GM19397 (cell line): ENCODE data around the gene XIST.
"Not testable (repeated sequence)": the region's sequence is repeated elsewhere in the genome, so short reads cannot be mapped to it uniquely, and the experiment has no call there.

ENCODE experiments used
- ATAC-seq: cut with Tn5 transposase; IDR thresholded peaks from one replicate; pipeline ENCODE4 v1.9.1; 2021; ENCODE audit warnings: mild to moderate bottlenecking, moderate library complexity; ENCODE audit not compliant: unreplicated experiment

Gene XIST

GRCh38 chrX:73852467-73852866, at the start of gene XIST:
TSS of gene XIST (minus strand) at chrX:73852714.
- ATAC-seq: no peak

- not testable (repeated sequence) for ATAC-seq
Measured at GRCh38 chrX:73898315-73898714, 45.8 kb upstream of the XIST start.

GRCh38 chrX:73892515-73893090, 40.1 kb upstream of the XIST start:
- not testable (repeated sequence) for ATAC-seq

- not testable (repeated sequence) for ATAC-seq
Measured at GRCh38 chrX:73882260-73882659, 29.7 kb upstream of the XIST start.

- no peak for ATAC-seq
Measured at GRCh38 chrX:73877687-73878086, 25.2 kb upstream of the XIST start.

- no peak for ATAC-seq
Measured at GRCh38 chrX:73876911-73877310, 24.4 kb upstream of the XIST start.

- ATAC-seq: no peak
Measured at GRCh38 chrX:73868916-73869315, 16.4 kb upstream of the XIST start.

GRCh38 chrX:73867144-73867543, 14.6 kb upstream of the XIST start:
- no peak for ATAC-seq

- no peak for ATAC-seq
Measured at GRCh38 chrX:73863852-73864251, 11.3 kb upstream of the XIST start.

- ATAC-seq: no peak
Measured at GRCh38 chrX:73863268-73863667, 10.8 kb upstream of the XIST start.

- no peak for ATAC-seq
Measured at GRCh38 chrX:73859622-73860021, 7.1 kb upstream of the XIST start.

GRCh38 chrX:73855546-73855945, 3.0 kb upstream of the XIST start:
- no peak for ATAC-seq

GRCh38 chrX:73852022-73852421, 492 bp downstream of the XIST start:
- no peak for ATAC-seq

GRCh38 chrX:73851014-73852009, 1.2 kb downstream of the XIST start:
- no peak for ATAC-seq

GRCh38 chrX:73850124-73851013, 2.1 kb downstream of the XIST start:
- ATAC-seq: no peak

GRCh38 chrX:73849073-73849472, 3.4 kb downstream of the XIST start:
- ATAC-seq: no peak

GRCh38 chrX:73847991-73848390, 4.5 kb downstream of the XIST start:
- no peak for ATAC-seq

- ATAC-seq: no peak
Measured at GRCh38 chrX:73847100-73847499, 5.4 kb downstream of the XIST start.

GRCh38 chrX:73842541-73843234, 9.8 kb downstream of the XIST start:
- no peak for ATAC-seq

- no peak for ATAC-seq
Measured at GRCh38 chrX:73841337-73841736, 11.2 kb downstream of the XIST start.
